GM21381 (cell line): ENCODE measurements around the gene EDAR.

Experiments used
- ATAC-seq: cut with Tn5 transposase; IDR thresholded peaks from one replicate; pipeline ENCODE4 v1.9.1; 2021; ENCODE audit warnings: mild to moderate bottlenecking, moderate library complexity; ENCODE audit not compliant: unreplicated experiment

EDAR gene

GRCh38 chr2:109005686-109006204, 16.7 kb upstream of the EDAR start:
- no peak for ATAC-seq

GRCh38 chr2:109001201-109001600, 12.2 kb upstream of the EDAR start:
- no peak for ATAC-seq

- ATAC-seq = no peak
Measured at GRCh38 chr2:109000738-109001137, 11.7 kb upstream of the EDAR start.

GRCh38 chr2:108998911-108999310, 9.9 kb upstream of the EDAR start:
- no peak for ATAC-seq

- ATAC-seq = no peak
Measured at GRCh38 chr2:108994178-108994577, 5.2 kb upstream of the EDAR start.

GRCh38 chr2:108993095-108993937, 4.3 kb upstream of the EDAR start:
- no peak for ATAC-seq

- ATAC-seq = no peak
Measured at GRCh38 chr2:108988076-108988795, 784 bp downstream of the EDAR start.

GRCh38 chr2:108986916-108987510, 2.0 kb downstream of the EDAR start:
- no peak for ATAC-seq

- ATAC-seq = no peak
Measured at GRCh38 chr2:108983610-108984009, 5.4 kb downstream of the EDAR start.

GRCh38 chr2:108983061-108983460, 6.0 kb downstream of the EDAR start:
- no peak for ATAC-seq

- ATAC-seq = no peak
Measured at GRCh38 chr2:108982259-108982679, 6.8 kb downstream of the EDAR start.

- ATAC-seq = no peak
Measured at GRCh38 chr2:108981846-108982245, 7.2 kb downstream of the EDAR start.

- ATAC-seq = no peak
Measured at GRCh38 chr2:108980076-108980475, 8.9 kb downstream of the EDAR start.

GRCh38 chr2:108979461-108979860, 9.6 kb downstream of the EDAR start:
- ATAC-seq = no peak

GRCh38 chr2:108978709-108979111, 10.3 kb downstream of the EDAR start:
- no peak for ATAC-seq

- ATAC-seq = no peak
Measured at GRCh38 chr2:108975613-108976435, 13.2 kb downstream of the EDAR start.

GRCh38 chr2:108974674-108975073, 14.3 kb downstream of the EDAR start:
- no peak for ATAC-seq

GRCh38 chr2:108972663-108973062, 16.4 kb downstream of the EDAR start:
- no peak for ATAC-seq

GRCh38 chr2:108971661-108972566, 17.1 kb downstream of the EDAR start:
- ATAC-seq = no peak

GRCh38 chr2:108970369-108970768, 18.7 kb downstream of the EDAR start:
- no peak for ATAC-seq
